Measurements from ENCODE around the gene CERKL. TPM values are rescaled to one million over a fixed set of nuclear protein-coding genes. Genes with fewer than 3 reads are reported as not detected.

CERKL gene
- total RNA-seq, 1 experiment from 2014 or later: 0.24 TPM

GRCh38 chr2:181613241-181613640 is 43.7 kb downstream of the CERKL start:
- Mint-ChIP-seq H3K9me3 (no peaks in the 10 kb centered on the region), H3K27ac (no peak overlapping the region), H3K4me1 (peaks cover 13% of the 10 kb centered on the region), H3K36me3 (no peaks in the 10 kb centered on the region), H3K4me3 (no peak overlapping the region), H3K27me3 (ENCODE audit: low read depth) (no peaks in the 10 kb centered on the region)
- DNase-seq (ENCODE audit: low spot score) (no peak), ATAC-seq (no peak)
- POLR2A ChIA-PET: no interaction called here
- CTCF ChIA-PET: interaction anchor here (1.6 kb wide), 1 partner anchor 102 kb away, joined by 4 read pairs; no protein-coding TSS in a partner anchor
- TF ChIP-seq, protein P1, sequence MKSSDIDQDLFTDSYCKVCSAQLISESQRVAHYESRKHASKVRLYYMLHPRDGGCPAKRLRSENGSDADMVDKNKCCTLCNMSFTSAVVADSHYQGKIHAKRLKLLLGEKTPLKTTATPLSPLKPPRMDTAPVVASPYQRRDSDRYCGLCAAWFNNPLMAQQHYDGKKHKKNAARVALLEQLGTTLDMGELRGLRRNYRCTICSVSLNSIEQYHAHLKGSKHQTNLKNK (CRISPR knock-in tag; IDR thresholded peaks at IDR 0.05): no peak
- TF ChIP-seq ZNF263 (CRISPR knock-in tag; IDR thresholded peaks at IDR 0.05; ENCODE audit: low read depth): no peak
- TF ChIP-seq CBFB (CRISPR knock-in tag; IDR thresholded peaks at IDR 0.05; ENCODE audit: low read depth): no peak
- TF ChIP-seq ATF3 (CRISPR knock-in tag; conservative IDR thresholded peaks at IDR 0.05): no peak
- no peak for TF ChIP-seq ATF6 (CRISPR knock-in tag; IDR thresholded peaks at IDR 0.05)
- TF ChIP-seq MXD4 (CRISPR knock-in tag; IDR thresholded peaks at IDR 0.05; ENCODE audit: borderline replicate concordance): no peak
- TF ChIP-seq FOXP4 (CRISPR knock-in tag; IDR thresholded peaks at IDR 0.05): no peak
- TF ChIP-seq HMGA2 (CRISPR knock-in tag; IDR thresholded peaks at IDR 0.05): no peak
- TF ChIP-seq, protein P2, sequence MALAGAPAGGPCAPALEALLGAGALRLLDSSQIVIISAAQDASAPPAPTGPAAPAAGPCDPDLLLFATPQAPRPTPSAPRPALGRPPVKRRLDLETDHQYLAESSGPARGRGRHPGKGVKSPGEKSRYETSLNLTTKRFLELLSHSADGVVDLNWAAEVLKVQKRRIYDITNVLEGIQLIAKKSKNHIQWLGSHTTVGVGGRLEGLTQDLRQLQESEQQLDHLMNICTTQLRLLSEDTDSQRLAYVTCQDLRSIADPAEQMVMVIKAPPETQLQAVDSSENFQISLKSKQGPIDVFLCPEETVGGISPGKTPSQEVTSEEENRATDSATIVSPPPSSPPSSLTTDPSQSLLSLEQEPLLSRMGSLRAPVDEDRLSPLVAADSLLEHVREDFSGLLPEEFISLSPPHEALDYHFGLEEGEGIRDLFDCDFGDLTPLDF (CRISPR knock-in tag; IDR thresholded peaks at IDR 0.05): no peak
- TF ChIP-seq ZNF671 (CRISPR knock-in tag; IDR thresholded peaks at IDR 0.05): no peak
- TF ChIP-seq KAT7 (CRISPR knock-in tag; IDR thresholded peaks at IDR 0.05; ENCODE audit: borderline replicate concordance): no peak
- no peak for TF ChIP-seq CREB1 (CRISPR knock-in tag; IDR thresholded peaks at IDR 0.05)
- no peak for TF ChIP-seq JUN (CRISPR knock-in tag; IDR thresholded peaks at IDR 0.05)
- TF ChIP-seq, protein P3, sequence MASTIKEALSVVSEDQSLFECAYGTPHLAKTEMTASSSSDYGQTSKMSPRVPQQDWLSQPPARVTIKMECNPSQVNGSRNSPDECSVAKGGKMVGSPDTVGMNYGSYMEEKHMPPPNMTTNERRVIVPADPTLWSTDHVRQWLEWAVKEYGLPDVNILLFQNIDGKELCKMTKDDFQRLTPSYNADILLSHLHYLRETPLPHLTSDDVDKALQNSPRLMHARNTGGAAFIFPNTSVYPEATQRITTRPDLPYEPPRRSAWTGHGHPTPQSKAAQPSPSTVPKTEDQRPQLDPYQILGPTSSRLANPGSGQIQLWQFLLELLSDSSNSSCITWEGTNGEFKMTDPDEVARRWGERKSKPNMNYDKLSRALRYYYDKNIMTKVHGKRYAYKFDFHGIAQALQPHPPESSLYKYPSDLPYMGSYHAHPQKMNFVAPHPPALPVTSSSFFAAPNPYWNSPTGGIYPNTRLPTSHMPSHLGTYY (CRISPR knock-in tag; IDR thresholded peaks at IDR 0.05): no peak
- TF ChIP-seq, protein P4, sequence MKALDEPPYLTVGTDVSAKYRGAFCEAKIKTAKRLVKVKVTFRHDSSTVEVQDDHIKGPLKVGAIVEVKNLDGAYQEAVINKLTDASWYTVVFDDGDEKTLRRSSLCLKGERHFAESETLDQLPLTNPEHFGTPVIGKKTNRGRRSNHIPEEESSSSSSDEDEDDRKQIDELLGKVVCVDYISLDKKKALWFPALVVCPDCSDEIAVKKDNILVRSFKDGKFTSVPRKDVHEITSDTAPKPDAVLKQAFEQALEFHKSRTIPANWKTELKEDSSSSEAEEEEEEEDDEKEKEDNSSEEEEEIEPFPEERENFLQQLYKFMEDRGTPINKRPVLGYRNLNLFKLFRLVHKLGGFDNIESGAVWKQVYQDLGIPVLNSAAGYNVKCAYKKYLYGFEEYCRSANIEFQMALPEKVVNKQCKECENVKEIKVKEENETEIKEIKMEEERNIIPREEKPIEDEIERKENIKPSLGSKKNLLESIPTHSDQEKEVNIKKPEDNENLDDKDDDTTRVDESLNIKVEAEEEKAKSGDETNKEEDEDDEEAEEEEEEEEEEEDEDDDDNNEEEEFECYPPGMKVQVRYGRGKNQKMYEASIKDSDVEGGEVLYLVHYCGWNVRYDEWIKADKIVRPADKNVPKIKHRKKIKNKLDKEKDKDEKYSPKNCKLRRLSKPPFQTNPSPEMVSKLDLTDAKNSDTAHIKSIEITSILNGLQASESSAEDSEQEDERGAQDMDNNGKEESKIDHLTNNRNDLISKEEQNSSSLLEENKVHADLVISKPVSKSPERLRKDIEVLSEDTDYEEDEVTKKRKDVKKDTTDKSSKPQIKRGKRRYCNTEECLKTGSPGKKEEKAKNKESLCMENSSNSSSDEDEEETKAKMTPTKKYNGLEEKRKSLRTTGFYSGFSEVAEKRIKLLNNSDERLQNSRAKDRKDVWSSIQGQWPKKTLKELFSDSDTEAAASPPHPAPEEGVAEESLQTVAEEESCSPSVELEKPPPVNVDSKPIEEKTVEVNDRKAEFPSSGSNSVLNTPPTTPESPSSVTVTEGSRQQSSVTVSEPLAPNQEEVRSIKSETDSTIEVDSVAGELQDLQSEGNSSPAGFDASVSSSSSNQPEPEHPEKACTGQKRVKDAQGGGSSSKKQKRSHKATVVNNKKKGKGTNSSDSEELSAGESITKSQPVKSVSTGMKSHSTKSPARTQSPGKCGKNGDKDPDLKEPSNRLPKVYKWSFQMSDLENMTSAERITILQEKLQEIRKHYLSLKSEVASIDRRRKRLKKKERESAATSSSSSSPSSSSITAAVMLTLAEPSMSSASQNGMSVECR (CRISPR knock-in tag; IDR thresholded peaks at IDR 0.05; ENCODE audit: borderline replicate concordance): no peak
- TF ChIP-seq EMX1 (CRISPR knock-in tag; IDR thresholded peaks at IDR 0.05): no peak

Data from WTC11 (cell line).